Hepatocyte (in vitro differentiated cells): ENCODE results near the gene SLC9A8.

ENCODE experiments used
- CTCF ChIP-seq: fragments of 200-600 bp; sonication (generic); IDR thresholded peaks from 2 replicates; pipeline ENCODE4 v1.5.1; 2016; ENCODE audit warnings: antibody characterized with exemption, mild to moderate bottlenecking; ENCODE audit not compliant: poor library complexity
- EZH2phosphoT487 ChIP-seq: fragments of 200-600 bp; sonication (generic); IDR thresholded peaks from one replicate; pipeline ENCODE4 v1.6.1; 2018; ENCODE audit warnings: antibody characterized with exemption, mild to moderate bottlenecking, low read depth, moderate library complexity; ENCODE audit not compliant: unreplicated experiment, severe bottlenecking

DNA sequence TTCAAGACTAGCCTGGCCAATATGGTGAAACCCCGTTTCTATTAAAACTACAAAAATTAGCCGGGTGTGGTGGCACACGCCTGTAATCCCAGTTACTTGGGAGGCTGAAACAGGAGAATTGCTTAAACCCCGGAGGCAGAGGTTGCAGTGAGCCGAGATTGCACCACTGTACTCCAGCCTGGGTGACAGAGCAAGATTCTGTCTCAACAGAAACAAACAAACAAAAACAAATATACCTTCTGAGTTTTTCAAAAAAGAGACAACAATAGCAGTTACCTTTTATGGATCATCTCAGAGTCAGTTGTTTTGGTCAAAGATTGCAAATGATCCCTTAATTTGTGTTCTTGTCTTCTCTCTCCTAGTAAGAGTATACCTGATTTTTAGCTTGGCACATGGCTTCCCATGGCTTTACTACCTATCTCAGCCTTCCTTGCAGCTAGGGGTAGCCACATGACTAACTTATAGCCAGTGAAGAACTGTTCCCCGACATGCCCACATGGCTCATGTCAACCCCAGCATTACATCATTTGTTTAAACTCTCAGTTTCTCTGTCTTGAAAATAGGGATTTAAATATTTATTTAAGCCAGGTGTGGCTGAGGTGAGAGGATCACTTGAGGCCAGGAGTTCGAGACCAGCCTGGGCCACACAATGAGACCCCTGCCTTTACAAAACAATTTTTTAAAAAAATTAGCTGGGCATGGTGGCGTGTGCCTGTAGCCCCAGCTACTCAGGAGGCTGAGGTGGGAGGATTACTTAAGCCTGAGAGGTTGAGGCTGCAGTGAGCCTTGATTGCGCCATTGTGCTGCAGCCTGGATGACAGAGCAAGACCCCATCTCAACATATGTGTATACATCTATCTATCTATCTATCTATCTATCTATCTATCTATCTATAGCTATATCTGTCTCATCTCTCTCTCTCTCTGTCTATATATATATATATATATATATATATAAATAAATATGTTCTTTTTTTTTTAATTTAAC lies 25.0 kb upstream of the SLC9A8 start:
- no peak for TF ChIP-seq CTCF
- TF ChIP-seq EZH2phosphoT487: no peak
